ENCODE results near the gene PCSK6.

The PCSK6 gene

DNA sequence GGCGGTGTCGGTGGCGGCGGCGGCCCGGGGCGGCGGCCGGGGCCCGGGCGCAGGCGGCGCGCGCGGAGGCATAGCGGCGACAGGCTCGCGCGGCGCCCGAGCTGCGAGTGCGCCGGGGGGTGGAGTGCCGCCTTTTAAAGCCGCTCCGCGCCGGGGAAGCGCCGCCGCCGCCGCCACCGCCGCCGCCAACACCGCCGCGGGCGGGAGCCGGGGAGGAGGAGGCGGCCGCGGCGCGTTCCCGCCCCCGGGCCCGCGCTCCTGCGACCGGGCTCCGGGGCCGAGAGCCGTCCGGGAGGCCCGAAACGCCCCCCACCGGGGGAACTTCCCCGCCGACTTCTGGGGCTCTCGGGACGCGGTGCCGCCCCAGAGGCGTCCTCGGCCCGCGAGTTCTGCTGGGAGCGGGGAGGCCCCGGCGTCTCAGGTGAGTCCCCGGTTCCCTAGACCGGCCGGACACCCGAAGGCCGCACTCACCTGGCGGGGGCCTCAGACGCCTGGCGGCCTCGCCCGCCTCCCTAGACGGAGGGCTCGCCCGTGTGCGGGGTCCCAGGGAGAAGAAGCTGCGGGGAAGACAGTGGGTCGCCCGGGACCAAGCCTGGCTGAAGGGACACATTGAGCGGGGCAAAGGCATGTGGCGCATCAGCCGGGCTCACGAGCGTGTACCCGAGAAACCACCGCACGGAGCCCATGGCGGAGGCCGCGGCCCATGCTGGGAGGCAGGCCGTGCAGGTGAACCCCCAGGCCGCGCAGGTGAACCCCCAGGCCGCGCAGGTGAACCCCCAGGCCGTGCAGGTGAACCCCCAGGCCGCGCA, at the start of gene PCSK6:
Gene PCSK6 (minus strand): TSS at position 109 of the 809 bp plus-strand sequence. CDS start 37 bp downstream, at position 72.
- no peak for DNase-seq

- no peak for DNase-seq
These were observed 49.5 kb upstream of the PCSK6 start for GRCh38 chr15:101538996-101539395.

DNA sequence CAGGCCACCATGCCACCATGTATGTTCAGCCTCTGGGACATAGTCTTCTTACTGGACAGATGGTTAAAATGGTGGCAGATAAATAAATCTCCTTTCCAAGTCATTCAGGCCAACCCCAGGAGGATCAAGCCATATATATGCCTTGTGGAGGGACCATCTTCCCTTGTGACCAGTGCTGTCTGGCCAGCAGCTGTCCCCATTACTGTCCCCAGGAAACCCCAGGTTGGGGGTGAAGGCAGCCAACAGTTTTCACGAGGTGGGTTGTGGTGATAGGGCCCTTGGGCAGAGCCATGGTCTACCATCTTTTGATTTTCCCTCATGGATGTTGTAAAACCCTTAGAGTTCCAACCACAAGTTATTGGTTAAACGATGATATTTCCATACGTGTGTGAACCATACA, 48.7 kb upstream of the PCSK6 start:
- no peak for DNase-seq

- DNase-seq = no peak
These were observed 48.1 kb upstream of the PCSK6 start for GRCh38 chr15:101537483-101538080.

GRCh38 chr15:101536875-101537405, 47.4 kb upstream of the PCSK6 start:
- DNase-seq = no peak

- no peak for DNase-seq
These were observed 46.8 kb upstream of the PCSK6 start for GRCh38 chr15:101536166-101536874.

GRCh38 chr15:101535170-101535902, 45.8 kb upstream of the PCSK6 start:
- DNase-seq = no peak

DNA sequence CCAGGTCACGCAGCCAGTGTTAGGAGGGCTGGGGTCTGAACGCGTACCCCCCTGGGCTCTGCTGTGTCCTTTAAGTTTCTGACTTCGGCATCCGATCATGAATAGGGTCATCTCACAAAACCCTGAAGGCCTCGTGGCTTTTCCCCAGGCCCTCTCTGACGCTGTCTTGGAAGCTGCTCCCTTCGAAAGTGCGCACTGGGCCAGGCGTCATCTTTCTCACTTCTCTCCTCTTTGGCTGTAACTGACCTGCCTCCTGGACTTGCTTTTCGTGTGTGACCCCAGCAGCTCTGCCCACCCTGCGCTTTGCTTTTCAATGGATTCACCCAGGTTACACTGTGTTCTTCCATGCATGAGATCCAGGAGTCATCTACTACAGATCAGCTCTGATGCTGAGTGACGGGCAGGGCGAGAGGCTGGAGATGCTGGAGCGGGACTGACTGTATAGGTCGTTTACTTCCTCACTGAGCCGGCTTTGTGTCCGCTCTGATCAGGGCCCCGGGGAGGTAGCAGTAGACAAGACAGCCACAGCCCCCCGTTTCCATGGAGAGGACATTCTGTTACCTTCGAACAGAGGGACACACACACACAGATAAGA, 45.0 kb upstream of the PCSK6 start:
- DNase-seq = no peak

DNA sequence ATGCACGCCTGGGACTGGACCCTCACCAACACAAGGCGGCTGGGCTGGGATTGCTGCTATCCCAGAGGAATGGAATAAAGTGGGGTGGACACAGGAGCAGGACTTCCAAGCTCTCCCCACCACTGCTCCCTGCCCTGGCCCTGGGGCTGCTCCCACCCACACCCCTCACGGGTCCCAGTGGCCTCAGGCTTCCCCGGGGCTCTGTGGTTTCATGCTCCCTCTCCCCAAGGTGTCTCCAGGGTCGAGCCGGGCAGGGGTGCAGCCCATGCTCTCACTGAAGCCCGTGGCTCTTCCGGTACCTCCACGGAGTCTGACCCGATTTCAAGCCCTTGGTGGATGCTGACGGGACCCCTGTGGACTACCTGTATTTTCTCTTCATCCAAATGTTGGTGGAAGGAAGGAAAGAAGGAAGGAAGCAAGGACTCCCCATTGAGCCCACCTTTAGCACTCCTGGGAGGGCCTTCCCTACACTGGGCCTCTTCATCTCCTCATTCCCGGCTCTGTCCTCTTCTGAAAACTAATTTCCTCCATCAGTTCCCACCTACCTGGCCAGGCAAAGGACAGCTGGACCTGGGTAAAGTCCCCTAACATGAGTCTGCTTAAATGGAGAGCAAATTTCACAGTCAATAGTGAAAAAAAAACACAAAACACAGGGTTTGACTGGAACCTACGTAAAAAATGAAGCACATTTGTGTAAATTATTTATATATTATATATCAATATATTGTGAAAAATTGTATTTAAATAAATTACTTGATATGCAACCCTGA, 44.0 kb upstream of the PCSK6 start:
- no peak for DNase-seq

- DNase-seq = no peak
These were observed 43.4 kb upstream of the PCSK6 start for GRCh38 chr15:101532865-101533264.

- no peak for DNase-seq
These were observed 41.7 kb upstream of the PCSK6 start for GRCh38 chr15:101531170-101531569.

DNA sequence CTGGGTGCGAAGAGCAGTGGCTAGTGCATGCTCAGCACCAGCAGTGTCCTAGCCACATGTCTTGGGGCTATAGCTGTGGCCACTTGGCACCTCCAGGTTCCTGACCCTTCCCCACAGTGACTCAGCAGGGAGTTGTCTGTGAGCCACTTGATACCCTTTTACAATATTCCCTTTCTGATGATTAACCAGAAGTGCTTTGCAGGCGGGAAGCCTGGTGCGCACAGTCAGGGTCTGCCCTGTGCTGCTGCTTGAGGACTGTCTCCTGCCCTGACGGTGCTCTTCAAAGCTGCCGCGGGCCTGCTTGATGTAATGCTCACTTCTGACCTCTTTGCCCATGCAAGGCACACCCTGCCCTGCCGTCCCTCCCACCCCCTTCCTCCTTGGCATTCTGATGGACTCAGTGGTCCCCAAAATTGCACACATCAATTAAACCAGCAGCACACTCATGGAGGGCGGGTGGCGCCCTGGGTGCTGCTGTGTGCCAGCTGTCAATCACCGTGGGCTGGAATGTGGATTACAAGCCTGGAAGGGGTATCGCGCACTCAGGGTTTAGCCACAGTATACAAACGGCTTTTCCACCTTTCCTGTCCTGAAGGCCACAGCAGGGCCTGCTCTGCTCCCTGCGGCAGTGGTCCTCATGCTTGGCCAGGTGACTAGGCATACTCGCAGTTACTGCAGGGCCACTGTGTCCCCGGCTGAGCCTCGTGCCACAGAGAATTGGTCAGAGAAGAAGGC, 40.9 kb upstream of the PCSK6 start:
- no peak for DNase-seq

- no peak for DNase-seq
These were observed 39.4 kb upstream of the PCSK6 start for GRCh38 chr15:101528917-101529299.

- no peak for DNase-seq
These were observed 38.8 kb upstream of the PCSK6 start for GRCh38 chr15:101528108-101528916.

- no peak for DNase-seq
These were observed 37.4 kb upstream of the PCSK6 start for GRCh38 chr15:101526890-101527289.

GRCh38 chr15:101526442-101526841, 36.9 kb upstream of the PCSK6 start:
- DNase-seq = no peak

DNA sequence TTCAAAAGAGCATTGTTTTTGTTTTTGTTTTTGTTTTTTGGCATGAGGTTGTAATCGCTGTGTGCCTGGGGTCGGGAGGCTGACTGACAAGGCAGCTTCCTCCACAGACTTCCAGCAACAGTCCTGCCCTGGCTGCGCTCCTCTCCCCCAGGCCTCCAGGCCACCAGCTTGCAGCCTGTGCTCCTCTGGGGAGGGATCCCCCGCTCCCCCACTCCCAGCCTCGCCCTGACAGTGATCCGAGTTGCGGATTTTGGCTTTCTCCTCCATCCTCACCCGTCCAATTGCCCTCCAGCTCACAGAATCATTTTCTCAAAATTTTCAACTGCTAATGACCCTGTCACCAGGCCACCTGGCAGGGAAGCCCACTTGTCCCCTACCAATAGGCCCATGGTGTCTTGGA, 36.5 kb upstream of the PCSK6 start:
- DNase-seq = no peak

GRCh38 chr15:101525087-101525669, 35.7 kb upstream of the PCSK6 start:
- no peak for DNase-seq

- no peak for DNase-seq
These were observed 34.0 kb upstream of the PCSK6 start for GRCh38 chr15:101523560-101523940.
